HEK293 (cell line): Measurements from ENCODE around the gene KIF5B.

Experiments
- ZEB2 ChIP-seq: fragments of 450-650 bp; formaldehyde crosslinking; IDR thresholded peaks from 2 replicates; pipeline ENCODE4 v1.5.1; 2016; ENCODE audit warnings: missing biosample characterization, missing genetic modification characterization
- ZNF148 ChIP-seq: fragments of 450-650 bp; formaldehyde crosslinking; IDR thresholded peaks from 2 replicates; pipeline ENCODE4 v1.5.0; 2017; ENCODE audit warnings: missing biosample characterization, missing genetic modification characterization, borderline replicate concordance
- ZNF274 ChIP-seq, 2 experiments: fragments of 200-500 bp in 1 of 2; fragments of 450-650 bp in 1 of 2; sonication (Bioruptor generic) in 1 of 2; formaldehyde crosslinking in 1 of 2; IDR thresholded peaks; 2 replicates each; pipeline versions ENCODE4 v1.5.1 to v1.6.1; 2014 to 2016; ENCODE audit warnings: borderline replicate concordance in 1 of 2, inconsistent platforms in 1 of 2, low read length in 1 of 2, missing biosample characterization in 1 of 2, missing genetic modification characterization in 1 of 2
- ZNF555 ChIP-seq: fragments of 450-650 bp; formaldehyde crosslinking; conservative IDR thresholded peaks from 2 replicates; pipeline ENCODE4 v1.5.1; 2017; ENCODE audit warnings: missing biosample characterization, mild to moderate bottlenecking, missing genetic modification characterization, inconsistent platforms
- ZNF768 ChIP-seq: fragments of 450-650 bp; formaldehyde crosslinking; IDR thresholded peaks from 2 replicates; pipeline ENCODE4 v1.5.1; 2018; ENCODE audit warnings: missing biosample characterization, mild to moderate bottlenecking, missing genetic modification characterization
- ZNF776 ChIP-seq: fragments of 450-650 bp; formaldehyde crosslinking; IDR thresholded peaks from 2 replicates; pipeline ENCODE4 v1.5.0; 2017; ENCODE audit warnings: missing biosample characterization, missing genetic modification characterization, borderline replicate concordance
- TF ChIP-seq, protein P1 (sequence below): fragments of 450-650 bp; formaldehyde crosslinking; IDR thresholded peaks from 2 replicates; pipeline ENCODE4 v1.5.1; 2016; ENCODE audit warnings: missing biosample characterization, missing genetic modification characterization

- TF ChIP-seq ZEB2 (no peak), ZNF768 (tag by site-specific recombination) (no peak), ZNF555 (no peak), ZNF776 (tag by site-specific recombination) (no peak), ZNF274 (IDR thresholded peaks at IDR 0.05; ENCODE audit: low read length) (no peak), ZNF274 (tag by site-specific recombination; IDR thresholded peaks at IDR 0.05; ENCODE audit: borderline replicate concordance) (no peak), ZNF148 (tag by site-specific recombination) (no peak)
- TF ChIP-seq, protein P1, sequence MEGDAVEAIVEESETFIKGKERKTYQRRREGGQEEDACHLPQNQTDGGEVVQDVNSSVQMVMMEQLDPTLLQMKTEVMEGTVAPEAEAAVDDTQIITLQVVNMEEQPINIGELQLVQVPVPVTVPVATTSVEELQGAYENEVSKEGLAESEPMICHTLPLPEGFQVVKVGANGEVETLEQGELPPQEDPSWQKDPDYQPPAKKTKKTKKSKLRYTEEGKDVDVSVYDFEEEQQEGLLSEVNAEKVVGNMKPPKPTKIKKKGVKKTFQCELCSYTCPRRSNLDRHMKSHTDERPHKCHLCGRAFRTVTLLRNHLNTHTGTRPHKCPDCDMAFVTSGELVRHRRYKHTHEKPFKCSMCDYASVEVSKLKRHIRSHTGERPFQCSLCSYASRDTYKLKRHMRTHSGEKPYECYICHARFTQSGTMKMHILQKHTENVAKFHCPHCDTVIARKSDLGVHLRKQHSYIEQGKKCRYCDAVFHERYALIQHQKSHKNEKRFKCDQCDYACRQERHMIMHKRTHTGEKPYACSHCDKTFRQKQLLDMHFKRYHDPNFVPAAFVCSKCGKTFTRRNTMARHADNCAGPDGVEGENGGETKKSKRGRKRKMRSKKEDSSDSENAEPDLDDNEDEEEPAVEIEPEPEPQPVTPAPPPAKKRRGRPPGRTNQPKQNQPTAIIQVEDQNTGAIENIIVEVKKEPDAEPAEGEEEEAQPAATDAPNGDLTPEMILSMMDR = no peak
Observed at GRCh38 chr10:32050177-32050576, 6.0 kb downstream of the KIF5B start.
